Measurements from ENCODE around the gene POU2F1. TPM values are rescaled to one million over a fixed set of nuclear protein-coding genes. Genes with fewer than 3 reads are reported as not detected.

POU2F1 gene
- total and polyA plus RNA-seq, 2 experiments from 2014 or later = 38.8 to 66.1 TPM

DNA sequence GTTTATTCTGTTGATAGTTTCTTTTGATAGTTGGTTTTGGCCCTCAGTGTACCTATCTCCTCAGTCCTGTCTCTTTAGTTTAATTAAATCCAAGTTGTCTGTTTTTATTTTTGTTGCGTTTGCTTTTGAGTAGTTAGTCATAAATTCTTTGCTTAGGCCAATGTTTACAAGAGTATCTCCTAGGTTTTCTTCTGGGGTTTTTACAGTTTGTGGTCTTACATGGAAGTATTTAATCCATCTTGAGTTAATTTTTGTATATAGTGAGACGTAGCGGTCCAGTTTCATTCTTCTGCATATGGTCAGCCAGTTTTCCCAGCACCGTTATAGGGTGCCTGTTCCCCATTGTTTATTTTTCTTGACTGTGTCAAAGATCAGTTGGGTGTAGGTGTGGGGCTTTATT is 139.4 kb downstream of the POU2F1 start:
- no peak for DNase-seq (ENCODE audit: low spot score)
- Histone ChIP-seq H4K20me1 (replicated peaks; ENCODE audit: insufficient read depth) (peaks cover 10% of the 10 kb centered on the region; the same call in 1 of the 2 replicates), H3K79me2 (replicated peaks; ENCODE audit: insufficient read depth) (peaks cover 87% of the 10 kb centered on the region), H3K4me1 (ENCODE audit: insufficient read depth) (peaks cover 18% of the 10 kb centered on the region), H3K27me3 (ENCODE audit: insufficient read depth) (no peaks in the 10 kb centered on the region), H3F3A (replicated peaks; ENCODE audit: low read depth) (no peaks in the 10 kb centered on the region), H3K36me3 (ENCODE audit: insufficient read depth) (no peaks in the 10 kb centered on the region), H3K4me3 (no peak overlapping the region), H3K4me2 (no peak overlapping the region), H3K27ac (ENCODE audit: low read depth) (no peak overlapping the region), H3K9me2 (ENCODE audit: insufficient read depth) (no peaks in the 10 kb centered on the region), H2AFZ (no peak overlapping the region)
- Mint-ChIP-seq H3K4me3 (no peak overlapping the region), H3K4me1 (peaks cover 26% of the 10 kb centered on the region), H3K27ac (no peak overlapping the region), H3K27me3 (ENCODE audit: insufficient read depth, low read depth, poor library complexity) (no peaks in the 10 kb centered on the region), H3K9me3 (no peaks in the 10 kb centered on the region), H3K36me3 (ENCODE audit: low read depth) (peaks cover 2% of the 10 kb centered on the region; the same call in 1 of the 3 replicates)
- no peak for ATAC-seq
- TF ChIP-seq, protein P1, sequence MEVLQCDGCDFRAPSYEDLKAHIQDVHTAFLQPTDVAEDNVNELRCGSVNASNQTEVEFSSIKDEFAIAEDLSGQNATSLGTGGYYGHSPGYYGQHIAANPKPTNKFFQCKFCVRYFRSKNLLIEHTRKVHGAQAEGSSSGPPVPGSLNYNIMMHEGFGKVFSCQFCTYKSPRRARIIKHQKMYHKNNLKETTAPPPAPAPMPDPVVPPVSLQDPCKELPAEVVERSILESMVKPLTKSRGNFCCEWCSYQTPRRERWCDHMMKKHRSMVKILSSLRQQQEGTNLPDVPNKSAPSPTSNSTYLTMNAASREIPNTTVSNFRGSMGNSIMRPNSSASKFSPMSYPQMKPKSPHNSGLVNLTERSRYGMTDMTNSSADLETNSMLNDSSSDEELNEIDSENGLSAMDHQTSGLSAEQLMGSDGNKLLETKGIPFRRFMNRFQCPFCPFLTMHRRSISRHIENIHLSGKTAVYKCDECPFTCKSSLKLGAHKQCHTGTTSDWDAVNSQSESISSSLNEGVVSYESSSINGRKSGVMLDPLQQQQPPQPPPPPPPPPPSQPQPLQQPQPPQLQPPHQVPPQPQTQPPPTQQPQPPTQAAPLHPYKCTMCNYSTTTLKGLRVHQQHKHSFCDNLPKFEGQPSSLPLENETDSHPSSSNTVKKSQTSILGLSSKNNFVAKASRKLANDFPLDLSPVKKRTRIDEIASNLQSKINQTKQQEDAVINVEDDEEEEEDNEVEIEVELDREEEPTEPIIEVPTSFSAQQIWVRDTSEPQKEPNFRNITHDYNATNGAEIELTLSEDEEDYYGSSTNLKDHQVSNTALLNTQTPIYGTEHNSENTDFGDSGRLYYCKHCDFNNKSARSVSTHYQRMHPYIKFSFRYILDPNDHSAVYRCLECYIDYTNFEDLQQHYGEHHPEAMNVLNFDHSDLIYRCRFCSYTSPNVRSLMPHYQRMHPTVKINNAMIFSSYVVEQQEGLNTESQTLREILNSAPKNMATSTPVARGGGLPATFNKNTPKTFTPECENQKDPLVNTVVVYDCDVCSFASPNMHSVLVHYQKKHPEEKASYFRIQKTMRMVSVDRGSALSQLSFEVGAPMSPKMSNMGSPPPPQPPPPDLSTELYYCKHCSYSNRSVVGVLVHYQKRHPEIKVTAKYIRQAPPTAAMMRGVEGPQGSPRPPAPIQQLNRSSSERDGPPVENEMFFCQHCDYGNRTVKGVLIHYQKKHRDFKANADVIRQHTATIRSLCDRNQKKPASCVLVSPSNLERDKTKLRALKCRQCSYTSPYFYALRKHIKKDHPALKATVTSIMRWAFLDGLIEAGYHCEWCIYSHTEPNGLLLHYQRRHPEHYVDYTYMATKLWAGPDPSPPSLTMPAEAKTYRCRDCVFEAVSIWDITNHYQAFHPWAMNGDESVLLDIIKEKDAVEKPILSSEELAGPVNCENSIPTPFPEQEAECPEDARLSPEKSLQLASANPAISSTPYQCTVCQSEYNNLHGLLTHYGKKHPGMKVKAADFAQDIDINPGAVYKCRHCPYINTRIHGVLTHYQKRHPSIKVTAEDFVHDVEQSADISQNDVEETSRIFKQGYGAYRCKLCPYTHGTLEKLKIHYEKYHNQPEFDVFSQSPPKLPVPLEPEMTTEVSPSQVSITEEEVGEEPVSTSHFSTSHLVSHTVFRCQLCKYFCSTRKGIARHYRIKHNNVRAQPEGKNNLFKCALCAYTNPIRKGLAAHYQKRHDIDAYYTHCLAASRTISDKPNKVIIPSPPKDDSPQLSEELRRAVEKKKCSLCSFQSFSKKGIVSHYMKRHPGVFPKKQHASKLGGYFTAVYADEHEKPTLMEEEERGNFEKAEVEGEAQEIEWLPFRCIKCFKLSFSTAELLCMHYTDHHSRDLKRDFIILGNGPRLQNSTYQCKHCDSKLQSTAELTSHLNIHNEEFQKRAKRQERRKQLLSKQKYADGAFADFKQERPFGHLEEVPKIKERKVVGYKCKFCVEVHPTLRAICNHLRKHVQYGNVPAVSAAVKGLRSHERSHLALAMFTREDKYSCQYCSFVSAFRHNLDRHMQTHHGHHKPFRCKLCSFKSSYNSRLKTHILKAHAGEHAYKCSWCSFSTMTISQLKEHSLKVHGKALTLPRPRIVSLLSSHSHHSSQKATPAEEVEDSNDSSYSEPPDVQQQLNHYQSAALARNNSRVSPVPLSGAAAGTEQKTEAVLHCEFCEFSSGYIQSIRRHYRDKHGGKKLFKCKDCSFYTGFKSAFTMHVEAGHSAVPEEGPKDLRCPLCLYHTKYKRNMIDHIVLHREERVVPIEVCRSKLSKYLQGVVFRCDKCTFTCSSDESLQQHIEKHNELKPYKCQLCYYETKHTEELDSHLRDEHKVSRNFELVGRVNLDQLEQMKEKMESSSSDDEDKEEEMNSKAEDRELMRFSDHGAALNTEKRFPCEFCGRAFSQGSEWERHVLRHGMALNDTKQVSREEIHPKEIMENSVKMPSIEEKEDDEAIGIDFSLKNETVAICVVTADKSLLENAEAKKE (CRISPR knock-in tag; IDR thresholded peaks at IDR 0.05) = no peak
- TF ChIP-seq STAT1 (IDR thresholded peaks at IDR 0.05; ENCODE audit: unreplicated experiment) (no peak), JUNB (IDR thresholded peaks at IDR 0.05; ENCODE audit: unreplicated experiment) (no peak), ZNF331 (CRISPR knock-in tag; IDR thresholded peaks at IDR 0.05; ENCODE audit: low read depth) (no peak)
- TF ChIP-seq, protein P2, sequence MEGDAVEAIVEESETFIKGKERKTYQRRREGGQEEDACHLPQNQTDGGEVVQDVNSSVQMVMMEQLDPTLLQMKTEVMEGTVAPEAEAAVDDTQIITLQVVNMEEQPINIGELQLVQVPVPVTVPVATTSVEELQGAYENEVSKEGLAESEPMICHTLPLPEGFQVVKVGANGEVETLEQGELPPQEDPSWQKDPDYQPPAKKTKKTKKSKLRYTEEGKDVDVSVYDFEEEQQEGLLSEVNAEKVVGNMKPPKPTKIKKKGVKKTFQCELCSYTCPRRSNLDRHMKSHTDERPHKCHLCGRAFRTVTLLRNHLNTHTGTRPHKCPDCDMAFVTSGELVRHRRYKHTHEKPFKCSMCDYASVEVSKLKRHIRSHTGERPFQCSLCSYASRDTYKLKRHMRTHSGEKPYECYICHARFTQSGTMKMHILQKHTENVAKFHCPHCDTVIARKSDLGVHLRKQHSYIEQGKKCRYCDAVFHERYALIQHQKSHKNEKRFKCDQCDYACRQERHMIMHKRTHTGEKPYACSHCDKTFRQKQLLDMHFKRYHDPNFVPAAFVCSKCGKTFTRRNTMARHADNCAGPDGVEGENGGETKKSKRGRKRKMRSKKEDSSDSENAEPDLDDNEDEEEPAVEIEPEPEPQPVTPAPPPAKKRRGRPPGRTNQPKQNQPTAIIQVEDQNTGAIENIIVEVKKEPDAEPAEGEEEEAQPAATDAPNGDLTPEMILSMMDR (conservative IDR thresholded peaks at IDR 0.05; ENCODE audit: low read depth in 2 of 2) = no peak
